ENCODE measurements around the gene EEFSEC. TPM values are rescaled to one million over a fixed set of nuclear protein-coding genes. Genes with fewer than 3 reads are reported as not detected.

Gene EEFSEC
- total RNA-seq, 2 donors from 2014 or later, result 10.5 to 12.8 TPM

- no peak for ATAC-seq (replicated peaks)
- Mint-ChIP-seq H3K4me1 (peaks cover 5% of the 10 kb centered on the region), H3K27ac (no peak overlapping the region), H3K36me3 (ENCODE audit: low read depth) (peaks cover 20% of the 10 kb centered on the region), H3K27me3 (no peaks in the 10 kb centered on the region), H3K9me3 (no peaks in the 10 kb centered on the region), H3K4me3 (no peak overlapping the region)
These were observed 187.7 kb downstream of the EEFSEC start for GRCh38 chr3:128340904-128341555.

GRCh38 chr3:128341659-128342395, 188.5 kb downstream of the EEFSEC start:
- no peak overlapping the region for H3K27ac Mint-ChIP-seq
- no peaks in the 10 kb centered on the region for H3K27me3 Mint-ChIP-seq
- peaks cover 20% of the 10 kb centered on the region for H3K36me3 Mint-ChIP-seq (ENCODE audit: low read depth)
- H3K4me1 Mint-ChIP-seq, result peaks cover under 1% of the 10 kb centered on the region
- no peak overlapping the region for H3K4me3 Mint-ChIP-seq
- no peak for ATAC-seq (replicated peaks)
- H3K9me3 Mint-ChIP-seq, result no peaks in the 10 kb centered on the region

GRCh38 chr3:128342701-128343180, 189.5 kb downstream of the EEFSEC start:
- Mint-ChIP-seq H3K27ac (no peak overlapping the region), H3K9me3 (no peaks in the 10 kb centered on the region), H3K27me3 (no peaks in the 10 kb centered on the region), H3K36me3 (ENCODE audit: low read depth) (peaks cover 20% of the 10 kb centered on the region), H3K4me1 (no peaks in the 10 kb centered on the region), H3K4me3 (no peak overlapping the region)
- ATAC-seq (replicated peaks), result no peak

GRCh38 chr3:128343287-128344051, 190.2 kb downstream of the EEFSEC start:
- no peaks in the 10 kb centered on the region for H3K9me3 Mint-ChIP-seq

GRCh38 chr3:128344052-128344735, 190.9 kb downstream of the EEFSEC start:
- H3K27ac Mint-ChIP-seq, result peak overlapping the region; percentile 34
- H3K4me3 Mint-ChIP-seq, result no peak overlapping the region
- no peaks in the 10 kb centered on the region for H3K27me3 Mint-ChIP-seq
- no peaks in the 10 kb centered on the region for H3K4me1 Mint-ChIP-seq
- H3K9me3 Mint-ChIP-seq, result no peaks in the 10 kb centered on the region
- no peak for ATAC-seq (replicated peaks)
- peaks cover 20% of the 10 kb centered on the region for H3K36me3 Mint-ChIP-seq (ENCODE audit: low read depth)

More at GRCh38 chr3:128343287-128344051, 190.2 kb downstream of the EEFSEC start:
- Mint-ChIP-seq H3K27me3 (no peaks in the 10 kb centered on the region), H3K4me3 (no peak overlapping the region), H3K4me1 (no peaks in the 10 kb centered on the region), H3K27ac (peak overlapping the region; percentile 34), H3K36me3 (ENCODE audit: low read depth) (peaks cover 20% of the 10 kb centered on the region)
- ATAC-seq (replicated peaks), result no peak

GRCh38 chr3:128345196-128345595, 191.9 kb downstream of the EEFSEC start:
- ATAC-seq (replicated peaks), result no peak
- Mint-ChIP-seq H3K4me3 (no peak overlapping the region), H3K27me3 (no peaks in the 10 kb centered on the region), H3K4me1 (no peaks in the 10 kb centered on the region), H3K27ac (no peak overlapping the region), H3K9me3 (no peaks in the 10 kb centered on the region), H3K36me3 (ENCODE audit: low read depth) (peaks cover 20% of the 10 kb centered on the region)

- no peaks in the 10 kb centered on the region for H3K27me3 Mint-ChIP-seq
- no peak overlapping the region for H3K4me3 Mint-ChIP-seq
- no peaks in the 10 kb centered on the region for H3K9me3 Mint-ChIP-seq
- no peaks in the 10 kb centered on the region for H3K4me1 Mint-ChIP-seq
- ATAC-seq (replicated peaks), result no peak
- no peak overlapping the region for H3K27ac Mint-ChIP-seq
- H3K36me3 Mint-ChIP-seq (ENCODE audit: low read depth), result peaks cover 7% of the 10 kb centered on the region
These were observed 193.3 kb downstream of the EEFSEC start for GRCh38 chr3:128346562-128346961.

GRCh38 chr3:128347282-128347681, 194.0 kb downstream of the EEFSEC start:
- Mint-ChIP-seq H3K4me1 (no peaks in the 10 kb centered on the region), H3K9me3 (no peaks in the 10 kb centered on the region), H3K27ac (no peak overlapping the region), H3K36me3 (ENCODE audit: low read depth) (peaks cover 6% of the 10 kb centered on the region), H3K4me3 (no peak overlapping the region), H3K27me3 (no peaks in the 10 kb centered on the region)
- ATAC-seq (replicated peaks), result no peak

GRCh38 chr3:128348075-128348474, 194.8 kb downstream of the EEFSEC start:
- no peak for ATAC-seq (replicated peaks)
- Mint-ChIP-seq H3K4me3 (no peak overlapping the region), H3K36me3 (ENCODE audit: low read depth) (peaks cover 6% of the 10 kb centered on the region), H3K27me3 (no peaks in the 10 kb centered on the region), H3K27ac (no peak overlapping the region), H3K4me1 (no peaks in the 10 kb centered on the region), H3K9me3 (no peaks in the 10 kb centered on the region)

- H3K36me3 Mint-ChIP-seq (ENCODE audit: low read depth), result peaks cover 4% of the 10 kb centered on the region
- H3K4me3 Mint-ChIP-seq, result no peak overlapping the region
- peak overlapping the region; percentile 77 for H3K27ac Mint-ChIP-seq
- no peak for ATAC-seq (replicated peaks)
- H3K4me1 Mint-ChIP-seq, result no peaks in the 10 kb centered on the region
- H3K27me3 Mint-ChIP-seq, result no peaks in the 10 kb centered on the region
- H3K9me3 Mint-ChIP-seq, result no peaks in the 10 kb centered on the region
These were observed 195.7 kb downstream of the EEFSEC start for GRCh38 chr3:128348805-128349531.

GRCh38 chr3:128349963-128350599, 196.8 kb downstream of the EEFSEC start:
- H3K36me3 Mint-ChIP-seq (ENCODE audit: low read depth), result no peaks in the 10 kb centered on the region
- no peaks in the 10 kb centered on the region for H3K27me3 Mint-ChIP-seq
- no peaks in the 10 kb centered on the region for H3K9me3 Mint-ChIP-seq
- H3K4me1 Mint-ChIP-seq, result no peaks in the 10 kb centered on the region
- no peak for ATAC-seq (replicated peaks)
- no peak overlapping the region for H3K27ac Mint-ChIP-seq
- no peak overlapping the region for H3K4me3 Mint-ChIP-seq

- Mint-ChIP-seq H3K27ac (no peak overlapping the region), H3K4me3 (no peak overlapping the region), H3K27me3 (no peaks in the 10 kb centered on the region), H3K36me3 (ENCODE audit: low read depth) (no peaks in the 10 kb centered on the region), H3K9me3 (no peaks in the 10 kb centered on the region), H3K4me1 (peaks cover 4% of the 10 kb centered on the region)
- no peak for ATAC-seq (replicated peaks)
These were observed 198.3 kb downstream of the EEFSEC start for GRCh38 chr3:128351546-128351945.

GRCh38 chr3:128352326-128352725, 199.0 kb downstream of the EEFSEC start:
- Mint-ChIP-seq H3K9me3 (no peaks in the 10 kb centered on the region), H3K27me3 (no peaks in the 10 kb centered on the region), H3K4me1 (peaks cover 4% of the 10 kb centered on the region), H3K36me3 (ENCODE audit: low read depth) (no peaks in the 10 kb centered on the region), H3K4me3 (no peak overlapping the region), H3K27ac (no peak overlapping the region)
- no peak for ATAC-seq (replicated peaks)

All from activated T-helper 17 cell treated with anti-CD3 and anti-CD28 coated beads, Interleukin-2, amount 50 U/mL, for 72 hours (primary cell).